ENCODE measurements around the gene CETP. TPM values are rescaled to one million over a fixed set of nuclear protein-coding genes. Genes with fewer than 3 reads are reported as not detected.
A peak's percentile ranks its signal among the peaks of the same experiment; 100 is the strongest.

CETP gene
- total RNA-seq, 1 experiment from 2014 or later, result not detected

DNA sequence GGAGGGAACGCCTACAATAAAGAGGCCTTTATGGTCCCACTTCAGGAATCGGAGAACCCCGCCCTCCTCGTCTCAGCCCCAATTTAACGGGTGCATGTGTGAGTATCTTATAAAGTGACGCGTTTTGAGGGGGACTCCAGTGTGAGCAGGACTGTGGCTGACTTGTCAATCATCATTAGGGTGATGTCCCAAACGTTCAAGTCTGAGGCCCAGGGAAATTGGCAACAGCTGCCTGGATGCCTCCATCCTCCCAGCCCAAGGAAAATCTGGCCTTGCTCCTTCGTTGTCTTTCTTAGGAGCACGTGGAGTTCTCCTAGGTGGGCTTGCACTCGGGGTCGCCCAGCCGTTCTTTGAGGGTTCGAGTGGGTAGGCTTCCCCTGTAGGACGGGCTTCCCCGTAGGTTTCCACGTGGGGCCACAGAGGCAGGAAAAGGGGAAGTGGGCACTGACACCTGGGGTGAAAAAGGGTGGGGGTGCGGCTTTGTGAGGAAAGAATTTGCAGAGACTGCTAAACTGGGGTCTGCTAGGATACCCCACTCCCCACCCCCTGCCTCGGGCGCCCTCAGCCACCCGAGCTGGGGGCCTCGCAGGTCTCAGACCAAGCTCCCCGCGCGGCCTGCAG lies 30.4 kb upstream of the CETP start:
- intact Hi-C loops (cut with micrococcal nuclease), result no loop called here
- ATAC-seq (no peak), DNase-seq (no peak)
- H3K4me3 ChIP-seq (ENCODE audit: low read length), result peak overlapping the region; percentile 95
- peak overlapping the region; percentile 82 for H3K4me2 ChIP-seq (ENCODE audit: low read length)
- peak overlapping the region; percentile 66 for H3K27ac ChIP-seq (ENCODE audit: low read length)
- TF ChIP-seq EZH2phosphoT487 (IDR thresholded peaks at IDR 0.05; ENCODE audit: borderline replicate concordance, low read length), result no peak
- TF ChIP-seq EZH2 (IDR thresholded peaks at IDR 0.05; ENCODE audit: low read length, unreplicated experiment), result no peak
- TF ChIP-seq, protein P1, sequence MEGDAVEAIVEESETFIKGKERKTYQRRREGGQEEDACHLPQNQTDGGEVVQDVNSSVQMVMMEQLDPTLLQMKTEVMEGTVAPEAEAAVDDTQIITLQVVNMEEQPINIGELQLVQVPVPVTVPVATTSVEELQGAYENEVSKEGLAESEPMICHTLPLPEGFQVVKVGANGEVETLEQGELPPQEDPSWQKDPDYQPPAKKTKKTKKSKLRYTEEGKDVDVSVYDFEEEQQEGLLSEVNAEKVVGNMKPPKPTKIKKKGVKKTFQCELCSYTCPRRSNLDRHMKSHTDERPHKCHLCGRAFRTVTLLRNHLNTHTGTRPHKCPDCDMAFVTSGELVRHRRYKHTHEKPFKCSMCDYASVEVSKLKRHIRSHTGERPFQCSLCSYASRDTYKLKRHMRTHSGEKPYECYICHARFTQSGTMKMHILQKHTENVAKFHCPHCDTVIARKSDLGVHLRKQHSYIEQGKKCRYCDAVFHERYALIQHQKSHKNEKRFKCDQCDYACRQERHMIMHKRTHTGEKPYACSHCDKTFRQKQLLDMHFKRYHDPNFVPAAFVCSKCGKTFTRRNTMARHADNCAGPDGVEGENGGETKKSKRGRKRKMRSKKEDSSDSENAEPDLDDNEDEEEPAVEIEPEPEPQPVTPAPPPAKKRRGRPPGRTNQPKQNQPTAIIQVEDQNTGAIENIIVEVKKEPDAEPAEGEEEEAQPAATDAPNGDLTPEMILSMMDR (conservative IDR thresholded peaks at IDR 0.05; ENCODE audit: low read depth, low read length), result no peak
- H3K9ac ChIP-seq (ENCODE audit: low read length), result peak overlapping the region; percentile 96
- H3K9me3 ChIP-seq (ENCODE audit: low read length), result no peaks in the 10 kb centered on the region
- no peaks in the 10 kb centered on the region for H3F3A ChIP-seq (ENCODE audit: low read length, unreplicated experiment)
- BruUV-seq (replicated peaks), result TSS peak; percentile 94
- peak overlapping the region; percentile 84 for H2AFZ ChIP-seq (ENCODE audit: low read length)
- ChIA-PET POLR2A (ENCODE audit: unreplicated experiment) (interaction anchor here (0.6 kb wide), 1 partner anchor 14 kb away, joined by 5 read pairs; no protein-coding TSS in a partner anchor), CTCF (no interaction called here)
- H4K20me1 ChIP-seq (ENCODE audit: low read length), result peaks cover 37% of the 10 kb centered on the region
- H3K27me3 ChIP-seq (ENCODE audit: low read length), result no peaks in the 10 kb centered on the region
- peaks cover 43% of the 10 kb centered on the region for H3K79me2 ChIP-seq (ENCODE audit: low read length)
- H3K9me2 ChIP-seq (replicated peaks; ENCODE audit: low read length), result no peaks in the 10 kb centered on the region
- peaks cover 18% of the 10 kb centered on the region for H3K4me1 ChIP-seq (ENCODE audit: insufficient read depth, low read length)
- peaks cover 16% of the 10 kb centered on the region for H3K36me3 ChIP-seq (ENCODE audit: low read depth, low read length)

DNA sequence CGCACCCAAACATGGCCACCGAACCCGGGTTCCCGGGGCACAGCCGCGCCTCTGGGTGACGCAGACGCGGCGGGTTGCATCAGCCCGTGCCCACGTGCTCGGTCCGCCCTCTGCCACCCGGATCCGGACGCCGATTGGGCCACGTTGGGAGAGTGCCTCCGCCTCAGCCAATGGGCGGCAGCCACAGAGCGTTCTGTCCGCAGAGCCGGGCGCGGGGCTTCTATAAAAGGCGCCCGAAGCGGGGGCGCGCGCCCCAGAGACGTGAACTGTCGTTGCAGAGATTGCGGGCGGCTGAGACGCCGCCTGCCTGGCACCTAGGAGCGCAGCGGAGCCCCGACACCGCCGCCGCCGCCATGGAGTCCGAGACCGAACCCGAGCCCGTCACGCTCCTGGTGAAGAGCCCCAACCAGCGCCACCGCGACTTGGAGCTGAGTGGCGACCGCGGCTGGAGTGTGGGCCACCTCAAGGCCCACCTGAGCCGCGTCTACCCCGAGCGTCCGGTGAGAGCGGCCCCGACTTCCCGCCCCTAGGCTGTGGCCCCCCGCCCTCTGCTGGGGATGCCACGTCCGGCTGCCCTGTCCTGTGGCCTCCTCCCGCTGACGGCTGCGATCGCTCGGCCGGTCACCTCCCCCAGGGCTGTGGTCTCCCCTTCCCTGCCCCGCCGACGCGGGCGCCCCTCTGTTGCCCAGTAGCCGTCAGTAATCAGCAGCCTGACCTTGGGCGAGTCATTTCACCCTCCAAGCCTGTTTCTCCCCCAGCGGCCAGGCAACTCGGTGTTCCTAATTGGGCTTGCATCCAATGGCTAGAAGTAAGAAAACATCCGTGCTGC lies 29.6 kb upstream of the CETP start, which contains the start of gene HERPUD1:
Gene HERPUD1, plus strand, starts transcription at position 251 of the 829 bp plus-strand sequence. Its CDS starts 103 bp downstream, at position 354.
- no peak for TF ChIP-seq EZH2 (IDR thresholded peaks at IDR 0.05; ENCODE audit: low read length, unreplicated experiment)
- TF ChIP-seq, protein P1 (conservative IDR thresholded peaks at IDR 0.05; ENCODE audit: low read depth, low read length), result no peak
- TF ChIP-seq EZH2phosphoT487 (IDR thresholded peaks at IDR 0.05; ENCODE audit: borderline replicate concordance, low read length), result no peak
- DNase-seq, result peak; percentile 96
- ChIA-PET CTCF (no interaction called here), POLR2A (ENCODE audit: unreplicated experiment) (interaction anchor here (0.6 kb wide), 1 partner anchor 13 kb away, joined by 5 read pairs; no protein-coding TSS in a partner anchor)
- H3K4me2 ChIP-seq (ENCODE audit: low read length), result peak within 1 kb of the TSS; percentile 95
- peak within 1 kb of the TSS; percentile 96 for H3K9ac ChIP-seq (ENCODE audit: low read length)
- no peaks in the 10 kb centered on the region for H3K9me2 ChIP-seq (replicated peaks; ENCODE audit: low read length)
- intact Hi-C loops (cut with micrococcal nuclease), result no loop called here
- peak within 1 kb of the TSS; percentile 95 for H3K4me3 ChIP-seq (ENCODE audit: low read length)
- H3K9me3 ChIP-seq (ENCODE audit: low read length), result no peaks in the 10 kb centered on the region
- H3F3A ChIP-seq (ENCODE audit: low read length, unreplicated experiment), result no peaks in the 10 kb centered on the region
- H3K36me3 ChIP-seq (ENCODE audit: low read depth, low read length), result peaks cover 24% of the 10 kb centered on the region
- peaks cover 18% of the 10 kb centered on the region for H3K4me1 ChIP-seq (ENCODE audit: insufficient read depth, low read length)
- H3K27me3 ChIP-seq (ENCODE audit: low read length), result no peaks in the 10 kb centered on the region
- H3K27ac ChIP-seq (ENCODE audit: low read length), result peak within 1 kb of the TSS; percentile 66
- peak within 1 kb of the TSS; percentile 84 for H2AFZ ChIP-seq (ENCODE audit: low read length)
- ATAC-seq, result peak; percentile 94
- peaks cover 41% of the 10 kb centered on the region for H4K20me1 ChIP-seq (ENCODE audit: low read length)
- no TSS peak for BruUV-seq (replicated peaks)
- H3K79me2 ChIP-seq (ENCODE audit: low read length), result peaks cover 43% of the 10 kb centered on the region

Measured in PC-3 (cell line).